MM.1S (cell line): ENCODE measurements around the gene DCDC1.

Experiments
- EZH2phosphoT487 ChIP-seq: fragments of 300-600 bp; sonication (generic); IDR thresholded peaks from 2 replicates; pipeline ENCODE4 v1.6.1; 2018; ENCODE audit warnings: antibody characterized with exemption, low read length
- TF ChIP-seq, protein P1 (sequence below): fragments of 300-600 bp; sonication (generic); IDR thresholded peaks from 2 replicates; pipeline ENCODE4 v1.5.1; 2016; ENCODE audit warnings: antibody characterized with exemption, low read length, mixed read lengths

- TF ChIP-seq EZH2phosphoT487, result no peak
- TF ChIP-seq, protein P1, sequence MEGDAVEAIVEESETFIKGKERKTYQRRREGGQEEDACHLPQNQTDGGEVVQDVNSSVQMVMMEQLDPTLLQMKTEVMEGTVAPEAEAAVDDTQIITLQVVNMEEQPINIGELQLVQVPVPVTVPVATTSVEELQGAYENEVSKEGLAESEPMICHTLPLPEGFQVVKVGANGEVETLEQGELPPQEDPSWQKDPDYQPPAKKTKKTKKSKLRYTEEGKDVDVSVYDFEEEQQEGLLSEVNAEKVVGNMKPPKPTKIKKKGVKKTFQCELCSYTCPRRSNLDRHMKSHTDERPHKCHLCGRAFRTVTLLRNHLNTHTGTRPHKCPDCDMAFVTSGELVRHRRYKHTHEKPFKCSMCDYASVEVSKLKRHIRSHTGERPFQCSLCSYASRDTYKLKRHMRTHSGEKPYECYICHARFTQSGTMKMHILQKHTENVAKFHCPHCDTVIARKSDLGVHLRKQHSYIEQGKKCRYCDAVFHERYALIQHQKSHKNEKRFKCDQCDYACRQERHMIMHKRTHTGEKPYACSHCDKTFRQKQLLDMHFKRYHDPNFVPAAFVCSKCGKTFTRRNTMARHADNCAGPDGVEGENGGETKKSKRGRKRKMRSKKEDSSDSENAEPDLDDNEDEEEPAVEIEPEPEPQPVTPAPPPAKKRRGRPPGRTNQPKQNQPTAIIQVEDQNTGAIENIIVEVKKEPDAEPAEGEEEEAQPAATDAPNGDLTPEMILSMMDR, result no peak
Observed at GRCh38 chr11:31150841-31151240, 218.7 kb downstream of the DCDC1 start.
